Natural killer cell (primary cell): ENCODE results near the gene CLN5. TPM values are rescaled to one million over a fixed set of nuclear protein-coding genes. Genes with fewer than 3 reads are reported as not detected.

Source experiments
- ATAC-seq, 3 donors: fragments of 150-1000 bp in 2 of 3; fragments of 200-7000 bp in 1 of 3; cut with Tn5 transposase; 1 replicate in 1 of 3; 2 replicates in 2 of 3; pipeline ENCODE4 v1.10.0; 2021; ENCODE audit warnings: mild to moderate bottlenecking in 2 of 3, moderate library complexity in 2 of 3
- DNase-seq, 2 donors: peaks; one replicate each; pipeline versions ENCODE4 v3.0.0 to v3.0.0-alpha.2; 2013 to 2021; ENCODE audit warnings: mixed read lengths in 1 of 2
- H3K27ac ChIP-seq: one replicate; pipeline ENCODE4 v1.5.1; 2013; ENCODE audit warnings: mild to moderate bottlenecking, low read length
- H3K27me3 ChIP-seq: one replicate; pipeline ENCODE4 v1.6.1; 2013; ENCODE audit warnings: low read length; ENCODE audit not compliant: control insufficient read depth, insufficient read depth
- H3K36me3 ChIP-seq: one replicate; pipeline ENCODE4 v1.6.1; 2013; ENCODE audit warnings: low read length; ENCODE audit not compliant: control insufficient read depth, insufficient read depth
- H3K4me1 ChIP-seq: one replicate; pipeline ENCODE4 v1.6.1; 2013; ENCODE audit warnings: low read length; ENCODE audit not compliant: control insufficient read depth, insufficient read depth
- H3K4me3 ChIP-seq: one replicate; pipeline ENCODE4 v1.5.1; 2013; ENCODE audit warnings: low read length
- H3K9me3 ChIP-seq: one replicate; pipeline ENCODE4 v1.6.1; 2013; ENCODE audit warnings: low read length; ENCODE audit not compliant: control insufficient read depth, insufficient read depth
- H3K27ac Mint-ChIP-seq, 2 donors: one replicate each; pipeline ENCODE4 v1.8.0; 2022; ENCODE audit warnings: mild to moderate bottlenecking in 2 of 2, mixed read lengths in 2 of 2, moderate library complexity in 1 of 2
- H3K27me3 Mint-ChIP-seq, 2 donors: one replicate each; pipeline ENCODE4 v1.8.0; 2022; ENCODE audit warnings: low read depth in 2 of 2, mixed read lengths in 2 of 2
- H3K36me3 Mint-ChIP-seq: one replicate; pipeline ENCODE4 v1.8.0; 2022; ENCODE audit warnings: mixed read lengths
- H3K4me1 Mint-ChIP-seq, 2 donors: one replicate each; pipeline ENCODE4 v1.8.0; 2022; ENCODE audit warnings: mixed read lengths in 2 of 2
- H3K4me3 Mint-ChIP-seq: one replicate; pipeline ENCODE4 v1.8.0; 2022; ENCODE audit warnings: mild to moderate bottlenecking, moderate library complexity, mixed read lengths
- H3K9me3 Mint-ChIP-seq, 2 donors: one replicate each; pipeline ENCODE4 v1.8.0; 2022; ENCODE audit warnings: mixed read lengths in 2 of 2
- WGBS: methylation state at CpG from one replicate; pipeline ENCODE4 v1.1.7; 2013; ENCODE audit warnings: missing lambda C conversion rate; ENCODE audit not compliant: insufficient coverage; 5-methylcytosine and 5-hydroxymethylcytosine counted together
- intact Hi-C: fragments of 100-400 bp; cut with micrococcal nuclease; formaldehyde crosslinking; loops from one replicate; pipeline ENCODE4 v1.14.2; 2022
- total RNA-seq, 4 donors: library from RNA; stranded (reverse); fragments of 120-200 nt in 1 of 4; gene quantifications; one replicate each; pipeline versions ENCODE4 v1.2.3 to v1.2.4, GENCODE V29; 2013 to 2022
- TF ChIP-seq, protein P1 (sequence below): fragments of 200-600 bp; IDR thresholded peaks from one replicate; pipeline ENCODE4 v1.8.0; 2022; ENCODE audit warnings: antibody characterized with exemption

CLN5 gene
- total RNA-seq, 3 donors from 2014 or later (not counting 1 experiment from before 2014, with no cell fraction given): 12.0 to 14.4 (median 13.9) TPM

DNA sequence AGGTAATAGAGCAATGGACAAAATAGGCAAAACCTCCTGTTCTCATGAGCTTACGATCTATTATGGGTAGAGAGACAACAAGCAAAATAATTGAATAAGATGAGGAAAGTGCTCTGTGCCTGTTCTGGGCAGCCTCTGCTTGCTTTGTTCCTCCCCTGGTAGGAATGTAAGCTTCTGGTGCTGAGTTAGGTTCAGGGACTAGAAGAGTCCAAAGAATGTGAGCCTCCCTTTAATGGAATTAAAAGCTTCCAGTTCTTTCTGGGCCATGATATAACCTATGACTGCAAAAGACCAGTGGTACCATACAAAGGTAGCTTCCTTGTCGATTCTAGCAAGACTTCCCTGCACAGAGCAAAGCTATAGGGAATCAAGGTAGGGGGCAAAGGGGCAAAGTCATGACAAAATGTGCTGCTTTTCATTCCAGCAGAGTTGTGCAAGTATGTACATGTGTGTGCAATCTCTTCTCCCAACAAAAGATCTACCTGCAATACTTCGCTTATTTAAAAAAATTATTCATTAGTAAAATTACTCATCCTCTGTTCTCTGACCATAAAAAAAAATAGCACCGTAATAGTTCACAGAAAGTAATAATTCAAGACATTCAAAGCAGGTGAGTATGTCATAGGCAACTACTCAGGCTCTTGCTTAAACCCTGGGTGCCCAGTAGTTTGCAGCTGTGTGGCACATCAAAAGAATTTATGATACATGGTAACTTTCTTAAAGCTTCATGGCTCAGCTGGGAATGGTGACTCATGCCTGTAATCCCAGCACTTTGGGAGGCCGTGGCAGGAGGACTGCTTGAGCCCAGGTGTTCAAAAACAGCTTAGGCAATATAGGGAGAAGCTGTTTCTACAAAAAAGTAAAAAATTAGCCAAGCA lies 22.2 kb upstream of the CLN5 start:
- 87% methylated on average over 5 of the region's 5 CpGs for WGBS
- TF ChIP-seq, protein P1, sequence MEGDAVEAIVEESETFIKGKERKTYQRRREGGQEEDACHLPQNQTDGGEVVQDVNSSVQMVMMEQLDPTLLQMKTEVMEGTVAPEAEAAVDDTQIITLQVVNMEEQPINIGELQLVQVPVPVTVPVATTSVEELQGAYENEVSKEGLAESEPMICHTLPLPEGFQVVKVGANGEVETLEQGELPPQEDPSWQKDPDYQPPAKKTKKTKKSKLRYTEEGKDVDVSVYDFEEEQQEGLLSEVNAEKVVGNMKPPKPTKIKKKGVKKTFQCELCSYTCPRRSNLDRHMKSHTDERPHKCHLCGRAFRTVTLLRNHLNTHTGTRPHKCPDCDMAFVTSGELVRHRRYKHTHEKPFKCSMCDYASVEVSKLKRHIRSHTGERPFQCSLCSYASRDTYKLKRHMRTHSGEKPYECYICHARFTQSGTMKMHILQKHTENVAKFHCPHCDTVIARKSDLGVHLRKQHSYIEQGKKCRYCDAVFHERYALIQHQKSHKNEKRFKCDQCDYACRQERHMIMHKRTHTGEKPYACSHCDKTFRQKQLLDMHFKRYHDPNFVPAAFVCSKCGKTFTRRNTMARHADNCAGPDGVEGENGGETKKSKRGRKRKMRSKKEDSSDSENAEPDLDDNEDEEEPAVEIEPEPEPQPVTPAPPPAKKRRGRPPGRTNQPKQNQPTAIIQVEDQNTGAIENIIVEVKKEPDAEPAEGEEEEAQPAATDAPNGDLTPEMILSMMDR: no peak
- Histone ChIP-seq H3K27me3 (peaks cover 13% of the 10 kb centered on the region), H3K4me1 (no peaks in the 10 kb centered on the region), H3K36me3 (no peaks in the 10 kb centered on the region), H3K27ac (no peak overlapping the region), H3K9me3 (no peaks in the 10 kb centered on the region), H3K4me3 (no peak overlapping the region)
- intact Hi-C loops: no loop called here
- ATAC-seq (no peak), DNase-seq (no peak)
- H3K9me3 Mint-ChIP-seq: no peaks in the 10 kb centered on the region
- H3K36me3 Mint-ChIP-seq: no peaks in the 10 kb centered on the region
- peaks cover 0 to 8% of the 10 kb centered on the region in 2 donors for H3K4me1 Mint-ChIP-seq
- H3K27ac Mint-ChIP-seq: no peak overlapping the region
- H3K27me3 Mint-ChIP-seq: peaks cover 69 to 73% of the 10 kb centered on the region in 2 donors
- H3K4me3 Mint-ChIP-seq: no peak overlapping the region

DNA sequence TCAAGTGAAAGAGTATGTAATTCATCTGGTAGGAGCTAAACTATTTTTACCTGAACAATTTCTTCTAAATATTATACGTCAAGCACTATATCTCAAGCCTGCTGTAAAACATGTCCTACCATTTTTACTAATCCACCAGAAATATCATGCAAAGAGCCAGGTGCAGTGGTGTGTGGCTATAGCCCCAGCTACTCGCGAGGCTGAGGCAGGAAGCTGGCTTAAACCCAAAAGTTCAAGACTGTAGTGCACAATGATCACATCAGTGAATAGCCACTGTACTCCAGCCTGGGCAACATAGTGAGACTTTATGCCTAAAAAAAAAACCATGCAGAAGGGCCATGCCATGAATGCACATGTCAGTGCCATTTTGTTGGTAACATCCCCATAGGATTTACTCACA lies 20.7 kb upstream of the CLN5 start:
- Histone ChIP-seq H3K9me3 (no peaks in the 10 kb centered on the region), H3K4me3 (no peak overlapping the region), H3K4me1 (peaks cover under 1% of the 10 kb centered on the region), H3K27me3 (peaks cover 20% of the 10 kb centered on the region), H3K36me3 (no peaks in the 10 kb centered on the region), H3K27ac (no peak overlapping the region)
- H3K9me3 Mint-ChIP-seq: no peaks in the 10 kb centered on the region
- TF ChIP-seq, protein P1: no peak
- H3K4me3 Mint-ChIP-seq: no peak overlapping the region
- H3K36me3 Mint-ChIP-seq: no peaks in the 10 kb centered on the region
- intact Hi-C loops: no loop called here
- 36% methylated on average over 3 of the region's 3 CpGs for WGBS
- H3K27me3 Mint-ChIP-seq: peaks cover 64 to 71% of the 10 kb centered on the region in 2 donors
- no peak for DNase-seq
- ATAC-seq: no peak
- no peak overlapping the region for H3K27ac Mint-ChIP-seq
- H3K4me1 Mint-ChIP-seq: peaks cover under 1 to 9% of the 10 kb centered on the region in 2 donors

DNA sequence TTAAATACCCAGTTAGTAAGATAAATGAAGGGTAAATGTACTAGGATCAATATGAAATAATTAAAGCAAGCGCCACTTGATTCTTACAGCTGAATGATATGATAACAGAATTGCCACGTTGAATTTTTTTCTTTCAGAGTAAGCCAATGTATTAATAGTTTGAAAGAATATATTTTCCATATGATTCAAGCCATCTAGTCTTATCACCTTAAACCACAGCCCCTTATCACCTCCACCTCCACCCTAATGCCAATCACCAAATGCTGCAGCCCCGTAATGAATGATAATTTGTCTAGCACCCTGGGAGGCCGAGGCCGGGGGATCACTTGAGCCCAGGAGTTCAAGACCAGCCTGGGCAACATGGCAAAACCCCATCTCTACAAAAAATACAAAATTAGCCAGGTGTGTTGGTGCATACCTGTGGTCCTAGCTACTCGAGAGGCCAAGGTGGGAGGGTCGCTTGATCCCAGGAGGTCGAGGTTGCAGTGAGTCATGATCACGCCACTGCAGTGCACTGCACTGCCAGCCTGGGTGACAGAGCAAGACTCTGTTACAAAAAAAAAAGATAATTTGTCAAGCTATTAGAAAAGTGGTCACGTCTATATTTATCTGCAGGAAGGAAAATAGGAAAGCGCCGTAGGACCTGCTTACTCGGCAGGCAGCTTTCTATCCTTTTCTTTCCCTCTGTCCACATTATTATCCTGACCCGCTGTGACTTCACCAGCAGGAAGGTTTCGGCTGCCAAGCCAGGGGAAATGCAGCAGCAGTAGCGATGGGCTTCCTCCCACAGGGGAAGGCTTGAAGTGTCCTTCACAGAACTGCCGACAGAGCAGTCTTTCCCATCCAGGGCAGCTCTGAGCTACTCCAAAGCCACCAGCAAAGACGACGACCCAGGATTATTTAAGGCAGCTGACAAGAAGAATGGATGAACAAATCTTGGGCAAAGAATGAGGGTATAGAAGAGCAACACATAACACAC lies 19.7 kb upstream of the CLN5 start:
- H3K4me1 Mint-ChIP-seq: peaks cover 9 to 18% of the 10 kb centered on the region in 2 donors
- WGBS: 38% methylated on average over 17 of the region's 19 CpGs
- ATAC-seq: peak in 1 of 3 donors; percentile 25

More for the DNA sequence above, 19.7 kb upstream of the CLN5 start:
- H3K27me3 ChIP-seq: peaks cover 24% of the 10 kb centered on the region
- Mint-ChIP-seq H3K4me3 (no peak overlapping the region), H3K36me3 (no peaks in the 10 kb centered on the region), H3K9me3 (no peaks in the 10 kb centered on the region), H3K27ac (no peak overlapping the region), H3K27me3 (peaks cover 63 to 72% of the 10 kb centered on the region in 2 donors)
- intact Hi-C loops: no loop called here
- TF ChIP-seq, protein P1: no peak
- H3K27ac ChIP-seq: no peak overlapping the region
- H3K36me3 ChIP-seq: no peaks in the 10 kb centered on the region
- H3K4me1 ChIP-seq: peaks cover 8% of the 10 kb centered on the region
- H3K9me3 ChIP-seq: no peaks in the 10 kb centered on the region
- H3K4me3 ChIP-seq: no peak overlapping the region
- DNase-seq: no peak
